GM21360 (cell line): Measurements from ENCODE around the gene TTLL5.

Experiments
- ATAC-seq: cut with Tn5 transposase; IDR thresholded peaks from one replicate; pipeline ENCODE4 v1.9.1; 2021; ENCODE audit warnings: mild to moderate bottlenecking, moderate library complexity; ENCODE audit not compliant: unreplicated experiment

Gene TTLL5

GRCh38 chr14:75660630-75661498, at the start of gene TTLL5, which contains the start of gene ERG28:
TTLL5 (plus strand) TSS chr14:75661246; CDS start chr14:75663150, 1,904 bp downstream.
ERG28 (minus strand) TSS chr14:75660876; CDS start chr14:75657502, 3,374 bp downstream.
- peak; percentile 96 for ATAC-seq

- no peak for ATAC-seq
Observed at GRCh38 chr14:75612157-75612556, 48.9 kb upstream of the TTLL5 start.

- ATAC-seq, result no peak
Observed at GRCh38 chr14:75614179-75614578, 46.9 kb upstream of the TTLL5 start.

GRCh38 chr14:75615200-75615599, 45.8 kb upstream of the TTLL5 start:
- no peak for ATAC-seq

- ATAC-seq, result no peak
Observed at GRCh38 chr14:75619548-75619947, 41.5 kb upstream of the TTLL5 start.

- ATAC-seq, result no peak
Observed at GRCh38 chr14:75625034-75625433, 36.0 kb upstream of the TTLL5 start.

GRCh38 chr14:75626396-75626795, 34.6 kb upstream of the TTLL5 start:
- ATAC-seq, result no peak

GRCh38 chr14:75626863-75627262, 34.2 kb upstream of the TTLL5 start:
- ATAC-seq, result no peak

GRCh38 chr14:75627406-75627805, 33.6 kb upstream of the TTLL5 start:
- no peak for ATAC-seq

GRCh38 chr14:75628816-75629215, 32.2 kb upstream of the TTLL5 start:
- no peak for ATAC-seq

GRCh38 chr14:75630695-75631452, 30.2 kb upstream of the TTLL5 start:
- no peak for ATAC-seq

- no peak for ATAC-seq
Observed at GRCh38 chr14:75631453-75631831, 29.6 kb upstream of the TTLL5 start.

GRCh38 chr14:75634848-75635247, 26.2 kb upstream of the TTLL5 start:
- ATAC-seq, result no peak

GRCh38 chr14:75636100-75636692, 24.9 kb upstream of the TTLL5 start:
- no peak for ATAC-seq

- ATAC-seq, result no peak
Observed at GRCh38 chr14:75640876-75641275, 20.2 kb upstream of the TTLL5 start.

GRCh38 chr14:75643985-75644384, 17.1 kb upstream of the TTLL5 start:
- no peak for ATAC-seq

- ATAC-seq, result no peak
Observed at GRCh38 chr14:75645056-75645455, 16.0 kb upstream of the TTLL5 start.

- no peak for ATAC-seq
Observed at GRCh38 chr14:75646762-75647161, 14.3 kb upstream of the TTLL5 start.

- no peak for ATAC-seq
Observed at GRCh38 chr14:75647640-75648039, 13.4 kb upstream of the TTLL5 start.

GRCh38 chr14:75648066-75648838, 12.8 kb upstream of the TTLL5 start:
- ATAC-seq, result no peak

GRCh38 chr14:75649337-75649736, 11.7 kb upstream of the TTLL5 start:
- no peak for ATAC-seq
